NK-92 (cell line): Measurements from ENCODE around the gene HIP1R.
"Not testable (repeated sequence)": the region's sequence is repeated elsewhere in the genome, so short reads cannot be mapped to it uniquely, and the experiment has no call there.

Source experiments
- DNase-seq: peaks from one replicate; lab custom pipeline; 2025; ENCODE audit not compliant: unreplicated experiment; lab: John Stamatoyannopoulos, UW

HIP1R gene

DNA sequence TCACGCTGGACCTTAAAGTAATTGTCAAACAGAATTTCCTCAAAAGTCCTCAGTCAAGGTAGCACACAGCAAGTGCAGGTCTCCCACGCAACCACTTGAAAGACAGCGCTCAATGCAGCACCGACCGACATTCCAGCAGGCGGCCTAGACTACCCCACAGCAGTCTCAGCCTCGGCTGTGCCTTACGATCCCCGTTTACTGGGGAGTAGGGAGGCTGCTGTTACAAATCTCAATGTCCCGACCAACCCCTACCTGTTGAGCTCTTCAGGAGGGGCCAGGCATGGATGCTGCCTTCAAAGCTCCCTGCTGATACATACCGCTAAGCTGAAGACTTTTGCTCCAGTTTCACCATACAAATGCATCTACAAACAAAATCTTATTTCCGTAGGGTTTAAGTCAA lies 38.8 kb downstream of the HIP1R start:
- DNase-seq = no peak

DNA sequence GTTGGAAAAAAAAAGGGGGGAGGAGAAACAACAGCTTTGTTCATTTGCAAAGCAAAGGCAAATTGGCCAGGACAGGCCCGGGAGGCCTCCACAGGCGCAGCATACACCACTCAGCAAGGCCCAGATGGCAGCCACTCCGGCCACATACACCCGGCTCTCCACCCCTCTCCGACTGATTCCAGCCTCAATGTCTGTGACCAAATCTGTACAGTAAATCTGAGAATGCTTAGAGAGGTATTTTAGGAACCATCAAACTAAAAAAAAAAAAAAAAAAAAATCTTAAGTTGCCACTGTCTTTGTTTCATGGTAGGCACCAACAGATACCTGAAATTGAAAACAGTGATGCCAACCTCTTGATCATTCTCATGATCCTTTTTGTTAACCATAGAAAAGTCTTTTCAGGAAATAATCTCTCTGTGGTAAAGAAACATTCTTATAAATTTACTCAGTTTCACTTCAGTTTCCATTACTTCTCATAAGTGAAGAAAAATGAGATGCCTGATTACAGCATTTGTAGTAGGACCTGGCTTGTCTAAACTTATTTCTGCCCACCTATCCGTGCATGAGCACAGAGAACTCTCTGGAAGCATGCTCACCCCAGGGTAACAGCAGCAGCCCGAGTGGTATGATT lies 40.4 kb downstream of the HIP1R start:
- no peak for DNase-seq

GRCh38 chr12:122876281-122876680 lies 41.0 kb downstream of the HIP1R start:
- DNase-seq = not testable (repeated sequence)

GRCh38 chr12:122876731-122877130 lies 41.5 kb downstream of the HIP1R start:
- DNase-seq = no peak

GRCh38 chr12:122878780-122879612 lies 43.7 kb downstream of the HIP1R start:
- DNase-seq = no peak

GRCh38 chr12:122880155-122880667 lies 45.0 kb downstream of the HIP1R start:
- DNase-seq = no peak

DNA sequence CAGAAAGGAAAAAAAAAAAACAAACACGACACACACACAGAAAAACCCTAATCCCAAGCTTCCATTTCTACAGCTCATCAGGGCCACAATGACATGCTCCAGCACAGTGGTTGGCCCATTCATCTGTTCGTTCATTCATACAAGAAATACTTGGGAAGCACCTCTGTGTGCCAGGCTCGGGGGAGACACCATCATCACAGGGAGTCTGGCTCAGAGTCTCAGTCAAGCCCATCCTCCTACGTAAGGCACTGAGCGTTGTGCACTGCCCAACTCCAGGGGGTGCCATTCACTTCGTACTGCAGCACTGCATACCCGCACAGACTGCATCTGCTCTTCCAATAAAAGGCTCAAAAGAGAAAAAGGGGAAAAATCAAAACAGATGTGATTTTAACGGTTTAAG lies 45.4 kb downstream of the HIP1R start:
- no peak for DNase-seq

DNA sequence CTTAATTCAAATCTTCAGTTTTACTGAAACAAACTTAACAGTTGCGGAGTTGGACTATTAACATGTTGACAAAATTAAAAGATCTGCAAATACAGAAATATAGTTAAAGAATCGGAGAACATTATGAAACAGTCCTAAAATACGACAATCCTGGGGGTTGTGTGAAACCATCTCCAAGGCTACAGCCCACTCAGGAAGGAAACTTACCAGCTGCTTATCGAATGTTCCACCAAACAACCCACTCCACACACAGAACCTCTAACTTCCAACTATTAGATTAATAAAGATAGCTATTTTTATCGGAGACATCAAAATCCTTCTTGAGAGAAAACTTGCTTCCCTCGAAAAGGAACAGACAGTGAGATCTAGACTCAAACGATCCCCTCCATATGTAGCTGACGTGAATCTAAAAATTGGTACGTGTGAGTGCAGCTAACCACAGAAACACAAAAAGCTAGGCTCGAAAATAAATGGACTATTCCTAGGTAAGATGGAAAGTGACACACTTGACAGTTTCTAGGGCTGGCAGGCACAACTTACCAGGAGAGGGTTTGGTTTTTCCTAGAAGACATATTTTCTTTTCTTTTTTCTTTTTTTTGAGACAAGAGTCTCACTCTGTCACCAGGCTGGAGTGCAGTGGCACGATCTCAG lies 47.8 kb downstream of the HIP1R start:
- no peak for DNase-seq

DNA sequence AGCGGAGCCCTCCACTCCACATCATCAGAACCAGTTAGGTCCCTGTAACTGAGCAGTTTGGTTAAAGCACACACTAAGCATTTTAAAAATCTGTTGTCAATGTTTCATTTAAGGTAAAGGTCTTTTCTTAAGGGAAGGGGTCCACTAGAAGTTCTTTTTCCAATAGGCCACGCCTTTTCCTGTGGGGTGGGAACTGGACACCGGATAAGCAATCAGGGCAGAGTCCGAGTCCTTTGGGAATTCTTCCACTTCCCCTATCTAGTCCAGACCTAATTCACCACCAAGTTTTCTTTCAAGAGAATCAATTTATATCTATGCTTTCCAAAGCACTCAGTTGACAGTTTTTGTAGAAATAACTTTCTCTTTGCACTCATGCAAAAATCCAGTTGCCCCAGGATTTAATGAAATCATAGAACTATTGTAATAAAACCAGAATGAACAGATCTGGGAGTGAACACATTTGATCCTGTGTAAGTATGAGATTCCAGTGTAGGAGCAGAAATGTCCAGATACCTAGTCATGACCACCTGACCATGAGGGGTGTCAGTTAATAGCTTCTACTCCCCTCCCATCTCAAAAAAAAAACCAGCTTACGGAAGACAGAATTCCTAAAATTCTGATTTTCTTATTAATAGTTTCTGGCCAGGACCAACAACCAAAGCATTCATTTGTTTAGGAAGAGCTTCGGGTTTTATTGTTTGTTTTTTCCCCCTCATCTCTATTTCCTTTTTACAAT lies 49.0 kb downstream of the HIP1R start:
- DNase-seq = no peak

- no peak for DNase-seq
Observed at GRCh38 chr12:122884860-122885259, 49.6 kb downstream of the HIP1R start.

GRCh38 chr12:122886161-122886560 lies 50.9 kb downstream of the HIP1R start:
- no peak for DNase-seq

GRCh38 chr12:122886851-122887818 lies 51.9 kb downstream of the HIP1R start:
- DNase-seq = no peak

- no peak for DNase-seq
Observed at GRCh38 chr12:122887819-122888212, 52.6 kb downstream of the HIP1R start.

- DNase-seq = no peak
Observed at GRCh38 chr12:122888232-122888752, 53.0 kb downstream of the HIP1R start.

DNA sequence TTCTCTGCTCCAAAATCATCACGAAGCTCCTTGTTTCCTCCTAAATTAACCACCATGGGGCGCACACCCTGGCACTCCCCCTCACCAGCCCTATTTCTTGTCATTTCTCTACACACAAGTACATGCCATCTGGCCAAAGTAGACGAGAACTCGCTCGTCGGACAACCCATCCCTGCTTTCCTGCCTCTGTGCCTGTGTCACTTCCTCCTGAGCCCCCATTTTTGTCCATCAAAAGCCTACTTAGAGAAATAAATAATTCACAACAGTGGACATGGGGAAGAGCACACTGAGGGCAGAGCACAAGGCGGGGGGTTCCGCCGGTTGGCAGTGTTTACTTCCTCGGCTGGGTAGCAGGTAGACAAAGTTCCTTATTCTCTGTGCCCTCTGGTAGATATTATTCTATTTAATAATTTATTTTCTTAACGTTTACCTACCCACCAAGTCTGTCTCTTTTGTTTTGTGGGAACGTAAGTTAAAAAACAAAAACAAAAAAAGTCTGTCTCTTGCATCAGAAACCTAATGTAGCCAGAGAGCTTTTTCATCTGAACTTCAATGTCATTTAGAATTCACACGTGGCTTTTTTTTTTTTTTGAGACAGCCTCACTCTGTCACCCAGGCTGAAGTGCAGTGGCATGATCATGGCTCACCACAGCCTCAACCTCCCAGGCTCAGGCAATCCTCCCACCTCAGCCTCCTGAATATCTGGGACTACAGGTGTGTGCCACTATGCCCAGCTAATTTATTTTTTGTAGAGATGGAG lies 54.7 kb downstream of the HIP1R start:
- no peak for DNase-seq

- DNase-seq = no peak
Observed at GRCh38 chr12:122891661-122892525, 56.6 kb downstream of the HIP1R start.

DNA sequence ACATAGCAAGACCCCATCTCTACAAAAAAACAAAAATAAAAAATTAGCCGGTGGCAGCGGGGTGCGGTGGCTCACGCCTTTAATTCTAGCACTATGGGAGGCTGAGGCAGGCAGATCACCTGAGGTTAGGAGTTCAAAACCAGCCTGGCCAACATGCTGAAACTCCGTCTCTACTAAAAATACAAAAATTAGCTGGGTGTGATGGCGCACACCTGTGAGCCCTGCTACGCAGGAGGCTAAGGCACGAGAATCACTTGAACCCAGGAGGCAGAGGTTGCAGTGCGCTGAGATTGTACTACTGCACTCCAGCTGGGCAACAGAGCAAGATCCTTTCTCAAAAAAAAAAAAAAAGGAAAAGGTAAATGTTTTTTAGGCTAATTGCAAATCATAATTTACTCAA lies 57.5 kb downstream of the HIP1R start:
- not testable (repeated sequence) for DNase-seq
